ENCODE measurements around the gene NECAB2.

NECAB2 gene

GRCh38 chr16:84032458-84033178 lies 64.6 kb downstream of the NECAB2 start:
- ATAC-seq (replicated peaks) (no peak), DNase-seq (no peak)
- H3K4me1 Mint-ChIP-seq: peaks cover 20 to 41% of the 10 kb centered on the region in 2 donors
- H3K9me3 Mint-ChIP-seq: peaks cover 3 to 26% of the 10 kb centered on the region in 2 donors
- no peak overlapping the region for H3K4me3 Mint-ChIP-seq
- H3K36me3 Mint-ChIP-seq: peaks cover 0 to 8% of the 10 kb centered on the region in 2 donors
- H3K27me3 Mint-ChIP-seq: peaks cover 42 to 71% of the 10 kb centered on the region in 2 donors
- H3K27ac Mint-ChIP-seq: no peak overlapping the region

- ATAC-seq (replicated peaks) (no peak), DNase-seq (no peak)
- Mint-ChIP-seq H3K36me3 (peaks cover 0 to 4% of the 10 kb centered on the region in 2 donors), H3K27me3 (peaks cover 40 to 67% of the 10 kb centered on the region in 2 donors), H3K4me3 (no peak overlapping the region), H3K9me3 (peaks cover 3 to 26% of the 10 kb centered on the region in 2 donors), H3K4me1 (peaks cover 20 to 37% of the 10 kb centered on the region in 2 donors), H3K27ac (no peak overlapping the region)
These were observed 65.5 kb downstream of the NECAB2 start for GRCh38 chr16:84033251-84034195.

GRCh38 chr16:84034516-84034915 lies 66.5 kb downstream of the NECAB2 start:
- peaks cover 38 to 72% of the 10 kb centered on the region in 2 donors for H3K27me3 Mint-ChIP-seq
- H3K4me3 Mint-ChIP-seq: no peak overlapping the region
- no peak for DNase-seq
- H3K4me1 Mint-ChIP-seq: peaks cover 11 to 27% of the 10 kb centered on the region in 2 donors
- no peak for ATAC-seq (replicated peaks)
- H3K27ac Mint-ChIP-seq: no peak overlapping the region
- H3K9me3 Mint-ChIP-seq: peaks cover 3 to 24% of the 10 kb centered on the region in 2 donors
- peaks cover 0 to 4% of the 10 kb centered on the region in 2 donors for H3K36me3 Mint-ChIP-seq

- DNase-seq: no peak
- H3K36me3 Mint-ChIP-seq: peaks cover 0 to 4% of the 10 kb centered on the region in 2 donors
- H3K27ac Mint-ChIP-seq: no peak overlapping the region
- peaks cover 2 to 15% of the 10 kb centered on the region in 2 donors for H3K4me1 Mint-ChIP-seq
- H3K27me3 Mint-ChIP-seq: peaks cover 29 to 69% of the 10 kb centered on the region in 2 donors
- no peak for ATAC-seq (replicated peaks)
- H3K4me3 Mint-ChIP-seq: no peak overlapping the region
- H3K9me3 Mint-ChIP-seq: peaks cover 3 to 15% of the 10 kb centered on the region in 2 donors
These were observed 68.1 kb downstream of the NECAB2 start for GRCh38 chr16:84036131-84036530.

GRCh38 chr16:84036982-84037425 lies 69.0 kb downstream of the NECAB2 start:
- H3K4me3 Mint-ChIP-seq: no peak overlapping the region
- ATAC-seq (replicated peaks): no peak
- no peak for DNase-seq
- no peak overlapping the region for H3K27ac Mint-ChIP-seq
- H3K27me3 Mint-ChIP-seq: peaks cover 24 to 69% of the 10 kb centered on the region in 2 donors
- peaks cover 0 to 15% of the 10 kb centered on the region in 2 donors for H3K4me1 Mint-ChIP-seq
- no peaks in the 10 kb centered on the region for H3K36me3 Mint-ChIP-seq
- H3K9me3 Mint-ChIP-seq: peaks cover 3 to 15% of the 10 kb centered on the region in 2 donors

- ATAC-seq (replicated peaks): no peak
- Mint-ChIP-seq H3K36me3 (no peaks in the 10 kb centered on the region), H3K4me3 (no peak overlapping the region), H3K9me3 (peaks cover 3 to 15% of the 10 kb centered on the region in 2 donors), H3K27me3 (peaks cover 35 to 69% of the 10 kb centered on the region in 2 donors), H3K27ac (no peak overlapping the region), H3K4me1 (peaks cover 0 to 15% of the 10 kb centered on the region in 2 donors)
- no peak for DNase-seq
These were observed 70.4 kb downstream of the NECAB2 start for GRCh38 chr16:84038469-84038868.

GRCh38 chr16:84039696-84040095 lies 71.7 kb downstream of the NECAB2 start:
- H3K4me3 Mint-ChIP-seq: no peak overlapping the region

GRCh38 chr16:84040226-84040822 lies 72.3 kb downstream of the NECAB2 start:
- DNase-seq: no peak
- H3K4me3 Mint-ChIP-seq: no peak overlapping the region
- peaks cover 3 to 8% of the 10 kb centered on the region in 2 donors for H3K9me3 Mint-ChIP-seq
- no peaks in the 10 kb centered on the region for H3K36me3 Mint-ChIP-seq
- peaks cover 38 to 65% of the 10 kb centered on the region in 2 donors for H3K27me3 Mint-ChIP-seq
- H3K4me1 Mint-ChIP-seq: peaks cover 1 to 6% of the 10 kb centered on the region in 2 donors
- no peak for ATAC-seq (replicated peaks)
- no peak overlapping the region for H3K27ac Mint-ChIP-seq

More at GRCh38 chr16:84039696-84040095, 71.7 kb downstream of the NECAB2 start:
- Mint-ChIP-seq H3K36me3 (no peaks in the 10 kb centered on the region), H3K27ac (no peak overlapping the region), H3K27me3 (peaks cover 41 to 66% of the 10 kb centered on the region in 2 donors), H3K4me1 (peaks cover 6 to 8% of the 10 kb centered on the region in 2 donors), H3K9me3 (peaks cover 3 to 13% of the 10 kb centered on the region in 2 donors)
- no peak for DNase-seq
- ATAC-seq (replicated peaks): no peak

- no peak overlapping the region for H3K27ac Mint-ChIP-seq
- ATAC-seq (replicated peaks) (no peak), DNase-seq (no peak)
- H3K9me3 Mint-ChIP-seq: peaks cover 3 to 4% of the 10 kb centered on the region in 2 donors
- peaks cover 0 to 6% of the 10 kb centered on the region in 2 donors for H3K4me1 Mint-ChIP-seq
- no peak overlapping the region for H3K4me3 Mint-ChIP-seq
- no peaks in the 10 kb centered on the region for H3K36me3 Mint-ChIP-seq
- H3K27me3 Mint-ChIP-seq: peaks cover 38 to 64% of the 10 kb centered on the region in 2 donors
These were observed 73.1 kb downstream of the NECAB2 start for GRCh38 chr16:84040823-84041820.

- Mint-ChIP-seq H3K9me3 (no peaks in the 10 kb centered on the region), H3K27ac (no peak overlapping the region), H3K36me3 (no peaks in the 10 kb centered on the region), H3K4me3 (no peak overlapping the region), H3K27me3 (peaks cover 34 to 58% of the 10 kb centered on the region in 2 donors), H3K4me1 (peaks cover 0 to 6% of the 10 kb centered on the region in 2 donors)
- ATAC-seq (replicated peaks) (no peak), DNase-seq (no peak)
These were observed 73.8 kb downstream of the NECAB2 start for GRCh38 chr16:84041881-84042280.

- Mint-ChIP-seq H3K9me3 (no peaks in the 10 kb centered on the region), H3K27me3 (peaks cover 34 to 58% of the 10 kb centered on the region in 2 donors), H3K4me3 (no peak within 1 kb of the TSS), H3K36me3 (peaks cover 0 to 4% of the 10 kb centered on the region in 2 donors), H3K4me1 (peaks cover 0 to 6% of the 10 kb centered on the region in 2 donors), H3K27ac (no peak within 1 kb of the TSS)
- DNase-seq: no peak
- no peak for ATAC-seq (replicated peaks)
These were observed 74.3 kb downstream of the NECAB2 start, which contains the start of gene SLC38A8 for GRCh38 chr16:84042308-84042878. TSS of gene SLC38A8 (minus strand) at chr16:84042795. CDS start at chr16:84042157, 638 bp downstream.

GRCh38 chr16:84042879-84043485 lies 74.9 kb downstream of the NECAB2 start:
- no peaks in the 10 kb centered on the region for H3K9me3 Mint-ChIP-seq
- DNase-seq (no peak), ATAC-seq (replicated peaks) (no peak)
- peaks cover 0 to 8% of the 10 kb centered on the region in 2 donors for H3K36me3 Mint-ChIP-seq
- peaks cover 0 to 6% of the 10 kb centered on the region in 2 donors for H3K4me1 Mint-ChIP-seq
- no peak overlapping the region for H3K4me3 Mint-ChIP-seq
- H3K27ac Mint-ChIP-seq: no peak overlapping the region
- peaks cover 34 to 58% of the 10 kb centered on the region in 2 donors for H3K27me3 Mint-ChIP-seq

Measured in stimulated activated naive B cell treated with anti-CD40 and anti-IgM and Interleukin-4, amounts not matched to agents 10 μg/mL and 1 μg/mL and 100 μg/mL, for 72 hours (primary cell).